OCI-LY7 (cell line): ENCODE measurements around the gene ZFHX3. TPM values are rescaled to one million over a fixed set of nuclear protein-coding genes. Genes with fewer than 3 reads are reported as not detected.

Source experiments
- BruUV-seq: library from RNA; stranded (reverse); fragments of 400-500 nt; replicated peaks from 2 replicates; lab custom pipeline; 2021; lab: Mats Ljungman, UMichigan
- CTCF ChIA-PET: fragments of 300-600 bp; sonication (Branson Sonifier 250); formaldehyde crosslinking; loops from one replicate; lab custom pipeline; 2022; ENCODE audit warnings: antibody characterized with exemption; ENCODE audit not compliant: unreplicated experiment; lab: Charles Lee
- POLR2A ChIA-PET: fragments of 300-600 bp; sonication (Branson Sonifier 250); formaldehyde crosslinking; loops from one replicate; lab custom pipeline; 2022; ENCODE audit warnings: antibody characterized with exemption; lab: Charles Lee
- DNase-seq: peaks from one replicate; pipeline ENCODE4 v3.0.0-alpha.2; 2015; ENCODE audit warnings: low spot score
- H2AFZ ChIP-seq: fragments of 200-600 bp; sonication (generic), shearing (Covaris generic); 2 replicates; pipeline ENCODE4 v1.6.1; 2014; ENCODE audit warnings: mild to moderate bottlenecking, antibody characterized with exemption, low read length, moderate library complexity
- H3K27ac ChIP-seq: fragments of 200-600 bp; sonication (generic); 2 replicates; pipeline ENCODE4 v1.5.1; 2014; ENCODE audit warnings: mixed run types, low read depth, mild to moderate bottlenecking, moderate library complexity, low read length, inconsistent platforms; ENCODE audit not compliant: poor library complexity, severe bottlenecking
- H3K36me3 ChIP-seq: fragments of 200-600 bp; sonication (generic); 2 replicates; pipeline ENCODE4 v1.6.1; 2014; ENCODE audit warnings: mild to moderate bottlenecking, antibody characterized with exemption, low read length, moderate library complexity, mixed read lengths; ENCODE audit not compliant: insufficient read depth
- H3K4me1 ChIP-seq: fragments of 200-600 bp; sonication (generic); 2 replicates; pipeline ENCODE4 v1.5.1; 2014; ENCODE audit warnings: mild to moderate bottlenecking, low read length; ENCODE audit not compliant: insufficient read depth, poor library complexity, severe bottlenecking
- H3K4me2 ChIP-seq: fragments of 200-600 bp; sonication (generic); 2 replicates; pipeline ENCODE4 v1.6.1; 2014; ENCODE audit warnings: mild to moderate bottlenecking, low read length
- H3K4me3 ChIP-seq: fragments of 200-600 bp; sonication (generic); 2 replicates; pipeline ENCODE4 v1.5.1; 2014; ENCODE audit warnings: mild to moderate bottlenecking, low read depth, low read length; ENCODE audit not compliant: poor library complexity, severe bottlenecking
- H3K79me2 ChIP-seq: fragments of 200-600 bp; sonication (generic); 2 replicates; pipeline ENCODE4 v1.6.1; 2016; ENCODE audit warnings: low read depth, mild to moderate bottlenecking, low read length, moderate library complexity, mixed read lengths; ENCODE audit not compliant: insufficient read depth
- H3K9me2 ChIP-seq: fragments of 200-600 bp; sonication (generic); 2 replicates; pipeline ENCODE4 v1.6.1; 2016; ENCODE audit warnings: mild to moderate bottlenecking, low read length, mixed read lengths; ENCODE audit not compliant: insufficient read depth
- H3K9me3 ChIP-seq: fragments of 200-600 bp; sonication (generic); 2 replicates; pipeline ENCODE4 v1.6.1; 2014; ENCODE audit warnings: mild to moderate bottlenecking, mixed run types, low read length, mixed read lengths
- H4K20me1 ChIP-seq: fragments of 200-600 bp; sonication (generic); 2 replicates; pipeline ENCODE4 v1.6.1; 2014; ENCODE audit warnings: mild to moderate bottlenecking, antibody characterized with exemption, low read length, moderate library complexity, mixed read lengths; ENCODE audit not compliant: insufficient read depth
- EZH2phosphoT487 ChIP-seq: fragments of 200-600 bp; sonication (generic); IDR thresholded peaks from 2 replicates; pipeline ENCODE4 v1.6.1; 2018; ENCODE audit warnings: low read depth, borderline replicate concordance, mild to moderate bottlenecking, mixed run types, antibody characterized with exemption, low read length, moderate library complexity, mixed read lengths
- intact Hi-C: fragments of 100-400 bp; cut with micrococcal nuclease; formaldehyde crosslinking; loops from one replicate; pipeline ENCODE4 v1.10.0; 2022; ENCODE audit not compliant: unreplicated experiment
- total RNA-seq, 2 experiments: library from RNA; depleted of rRNA in 1 of 2; stranded (reverse); fragments of >200 nt in 1 of 2; shearing (Covaris generic) in 1 of 2; gene quantifications; 2 replicates each; pipeline ENCODE4 v1.2.3, GENCODE V29; 2014 to 2022
- TF ChIP-seq, protein P1 (sequence below): fragments of 200-600 bp; sonication (generic); conservative IDR thresholded peaks from 2 replicates; pipeline ENCODE4 v1.5.1; 2014; ENCODE audit warnings: mild to moderate bottlenecking, antibody characterized with exemption, low read length, moderate library complexity, mixed read lengths

ZFHX3 gene
- total RNA-seq, 2 experiments from 2014 or later = 1.3 to 6.2 TPM

DNA sequence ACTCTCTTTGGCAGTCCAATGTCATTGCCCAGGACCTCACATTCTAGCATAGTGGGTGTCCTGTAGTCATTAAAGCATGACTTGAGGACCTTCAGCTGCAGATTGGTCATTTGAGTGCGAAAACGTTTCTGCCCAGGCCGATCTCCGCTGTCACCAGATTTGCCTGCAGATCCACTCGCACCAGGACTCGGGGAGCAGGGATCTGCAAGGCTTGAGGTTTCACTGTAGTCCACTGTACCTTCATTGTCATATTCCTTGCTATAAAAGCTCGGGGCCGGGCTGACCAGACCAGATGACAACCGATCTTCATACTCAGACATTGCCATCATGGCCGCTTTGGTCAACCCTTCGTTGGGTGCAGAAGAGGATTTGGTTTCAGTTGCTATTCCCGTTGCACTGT lies 254.2 kb downstream of the ZFHX3 start:
- Histone ChIP-seq H3K36me3 (0 out of 2 replicates have a peak, but pooled peaks cover 3% of the 10 kb centered on the region), H2AFZ (no peak overlapping the region), H3K4me1 (no peaks in the 10 kb centered on the region), H4K20me1 (no peaks in the 10 kb centered on the region), H3K27ac (no peak overlapping the region), H3K9me3 (no peaks in the 10 kb centered on the region), H3K4me3 (no peak overlapping the region), H3K79me2 (no peaks in the 10 kb centered on the region), H3K4me2 (no peak overlapping the region), H3K9me2 (no peaks in the 10 kb centered on the region)
- DNase-seq = no peak
- ChIA-PET CTCF (interaction anchor here (1.7 kb wide), 1 partner anchor 25 kb away, joined by 3 read pairs; no protein-coding TSS in a partner anchor), POLR2A (no interaction called here)
- no TSS peak for BruUV-seq
- TF ChIP-seq EZH2phosphoT487 = no peak
- TF ChIP-seq, protein P1, sequence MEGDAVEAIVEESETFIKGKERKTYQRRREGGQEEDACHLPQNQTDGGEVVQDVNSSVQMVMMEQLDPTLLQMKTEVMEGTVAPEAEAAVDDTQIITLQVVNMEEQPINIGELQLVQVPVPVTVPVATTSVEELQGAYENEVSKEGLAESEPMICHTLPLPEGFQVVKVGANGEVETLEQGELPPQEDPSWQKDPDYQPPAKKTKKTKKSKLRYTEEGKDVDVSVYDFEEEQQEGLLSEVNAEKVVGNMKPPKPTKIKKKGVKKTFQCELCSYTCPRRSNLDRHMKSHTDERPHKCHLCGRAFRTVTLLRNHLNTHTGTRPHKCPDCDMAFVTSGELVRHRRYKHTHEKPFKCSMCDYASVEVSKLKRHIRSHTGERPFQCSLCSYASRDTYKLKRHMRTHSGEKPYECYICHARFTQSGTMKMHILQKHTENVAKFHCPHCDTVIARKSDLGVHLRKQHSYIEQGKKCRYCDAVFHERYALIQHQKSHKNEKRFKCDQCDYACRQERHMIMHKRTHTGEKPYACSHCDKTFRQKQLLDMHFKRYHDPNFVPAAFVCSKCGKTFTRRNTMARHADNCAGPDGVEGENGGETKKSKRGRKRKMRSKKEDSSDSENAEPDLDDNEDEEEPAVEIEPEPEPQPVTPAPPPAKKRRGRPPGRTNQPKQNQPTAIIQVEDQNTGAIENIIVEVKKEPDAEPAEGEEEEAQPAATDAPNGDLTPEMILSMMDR = no peak
- intact Hi-C loops = no loop called here

DNA sequence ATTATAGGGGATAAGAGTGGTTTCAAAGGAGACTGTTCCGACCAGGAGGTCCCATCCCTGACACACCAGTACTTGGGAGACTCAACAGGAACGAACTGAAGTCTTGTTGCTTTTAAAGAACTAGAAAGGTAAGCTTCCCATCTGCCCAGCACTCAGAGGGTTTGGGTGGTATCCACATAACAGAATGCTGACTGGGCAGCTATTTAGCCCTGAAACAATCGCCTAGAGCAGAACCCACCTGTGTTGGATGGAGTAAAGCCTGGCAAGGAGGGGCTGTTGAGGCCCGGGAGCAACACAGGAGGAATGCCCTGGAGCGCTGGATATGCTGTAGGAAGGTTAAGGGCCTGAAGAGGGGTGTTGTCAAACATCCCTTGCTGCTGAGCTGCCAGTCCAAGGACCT lies 254.9 kb downstream of the ZFHX3 start:
- intact Hi-C loops = no loop called here
- Histone ChIP-seq H3K9me2 (no peaks in the 10 kb centered on the region), H4K20me1 (no peaks in the 10 kb centered on the region), H3K4me1 (no peaks in the 10 kb centered on the region), H3K4me3 (no peak overlapping the region), H3K9me3 (no peaks in the 10 kb centered on the region), H3K36me3 (0 out of 2 replicates have a peak, but pooled peaks cover under 1% of the 10 kb centered on the region), H3K4me2 (no peak overlapping the region), H3K79me2 (no peaks in the 10 kb centered on the region), H3K27ac (no peak overlapping the region), H2AFZ (no peak overlapping the region)
- BruUV-seq = no TSS peak
- no peak for TF ChIP-seq EZH2phosphoT487
- TF ChIP-seq, protein P1 = no peak
- DNase-seq = no peak
- ChIA-PET CTCF (no interaction called here), POLR2A (no interaction called here)

DNA sequence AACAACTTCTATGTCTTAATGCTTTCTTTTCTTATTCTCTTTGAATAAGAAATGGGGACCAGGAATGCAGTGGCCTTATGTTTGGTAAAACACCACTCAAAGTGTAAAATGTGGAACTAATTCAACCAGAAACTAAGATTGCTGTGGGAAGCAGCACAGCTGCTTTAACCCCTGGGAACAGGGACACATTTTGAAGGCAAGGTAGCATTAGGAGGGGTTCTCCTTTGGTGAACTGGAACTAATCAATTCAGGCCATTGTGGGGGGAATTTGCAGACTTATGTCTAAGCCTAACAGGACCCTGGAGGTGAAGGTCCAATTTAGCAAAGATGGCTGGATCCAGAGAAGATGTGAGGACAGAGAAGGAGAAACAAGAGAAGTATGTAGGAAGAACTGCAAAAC lies 256.1 kb downstream of the ZFHX3 start:
- Histone ChIP-seq H3K4me3 (no peak overlapping the region), H3K27ac (no peak overlapping the region), H3K4me2 (no peak overlapping the region), H3K79me2 (no peaks in the 10 kb centered on the region), H3K9me2 (no peaks in the 10 kb centered on the region), H4K20me1 (no peaks in the 10 kb centered on the region), H3K9me3 (no peaks in the 10 kb centered on the region), H2AFZ (no peak overlapping the region), H3K4me1 (no peaks in the 10 kb centered on the region), H3K36me3 (no peaks in the 10 kb centered on the region)
- ChIA-PET POLR2A (interaction anchor here (0.6 kb wide), 1 partner anchor 44 kb away, joined by 4 read pairs; no protein-coding TSS in a partner anchor), CTCF (no interaction called here)
- intact Hi-C loops = no loop called here
- BruUV-seq = no TSS peak
- TF ChIP-seq EZH2phosphoT487 = no peak
- TF ChIP-seq, protein P1 = no peak
- no peak for DNase-seq
